ENCODE data around the gene THBD. TPM values are rescaled to one million over a fixed set of nuclear protein-coding genes. Genes with fewer than 3 reads are reported as not detected.

The THBD gene
- total RNA-seq, 1 donor from 2014 or later = 13.8 TPM

- TF ChIP-seq CTCF (IDR thresholded peaks at IDR 0.05; ENCODE audit: borderline replicate concordance) = no peak
- Histone ChIP-seq H3K9me3 (replicated peaks) (no peaks in the 10 kb centered on the region), H3K4me3 (no peak overlapping the region), H3K27ac (replicated peaks) (no peak overlapping the region), H3K27me3 (ENCODE audit: low read depth) (peaks cover 7% of the 10 kb centered on the region), H3K4me1 (peaks cover 10% of the 10 kb centered on the region), H3K36me3 (no peaks in the 10 kb centered on the region)
- intact Hi-C loops (cut with micrococcal nuclease) = no loop called here
- no peak for DNase-seq
These were observed 30.5 kb downstream of the THBD start for GRCh38 chr20:23018941-23019340.

GRCh38 chr20:23018432-23018831 is 31.0 kb downstream of the THBD start:
- H3K4me3 ChIP-seq = no peak overlapping the region
- H3K36me3 ChIP-seq = no peaks in the 10 kb centered on the region
- H3K9me3 ChIP-seq (replicated peaks) = no peaks in the 10 kb centered on the region
- no peak overlapping the region for H3K27ac ChIP-seq (replicated peaks)
- intact Hi-C loops (cut with micrococcal nuclease) = no loop called here
- DNase-seq = no peak
- peaks cover 11% of the 10 kb centered on the region for H3K4me1 ChIP-seq
- no peak for TF ChIP-seq CTCF (IDR thresholded peaks at IDR 0.05; ENCODE audit: borderline replicate concordance)
- peaks cover 7% of the 10 kb centered on the region for H3K27me3 ChIP-seq (ENCODE audit: low read depth)

- peaks cover 13% of the 10 kb centered on the region for H3K4me1 ChIP-seq
- no peak for DNase-seq
These were observed 32.0 kb downstream of the THBD start for GRCh38 chr20:23017516-23017915.

GRCh38 chr20:23013429-23013828 is 36.0 kb downstream of the THBD start:
- H3K36me3 ChIP-seq = no peaks in the 10 kb centered on the region
- DNase-seq = no peak
- H3K27me3 ChIP-seq (ENCODE audit: low read depth) = peaks cover 19% of the 10 kb centered on the region
- H3K9me3 ChIP-seq (replicated peaks) = no peaks in the 10 kb centered on the region
- TF ChIP-seq CTCF (IDR thresholded peaks at IDR 0.05; ENCODE audit: borderline replicate concordance) = no peak
- no peak overlapping the region for H3K4me3 ChIP-seq
- H3K27ac ChIP-seq (replicated peaks) = no peak overlapping the region
- peaks cover 13% of the 10 kb centered on the region for H3K4me1 ChIP-seq
- intact Hi-C loops (cut with micrococcal nuclease) = no loop called here

More at GRCh38 chr20:23017516-23017915, 32.0 kb downstream of the THBD start:
- Histone ChIP-seq H3K36me3 (no peaks in the 10 kb centered on the region), H3K4me3 (no peak overlapping the region), H3K27ac (replicated peaks) (no peak overlapping the region), H3K9me3 (replicated peaks) (no peaks in the 10 kb centered on the region), H3K27me3 (ENCODE audit: low read depth) (peaks cover 7% of the 10 kb centered on the region)
- no peak for TF ChIP-seq CTCF (IDR thresholded peaks at IDR 0.05; ENCODE audit: borderline replicate concordance)
- intact Hi-C loops (cut with micrococcal nuclease) = no loop called here

- TF ChIP-seq CTCF (IDR thresholded peaks at IDR 0.05; ENCODE audit: borderline replicate concordance) = no peak
- Histone ChIP-seq H3K4me1 (peaks cover 13% of the 10 kb centered on the region), H3K4me3 (no peak overlapping the region), H3K27me3 (ENCODE audit: low read depth) (peaks cover 34% of the 10 kb centered on the region), H3K27ac (replicated peaks) (no peak overlapping the region), H3K9me3 (replicated peaks) (no peaks in the 10 kb centered on the region), H3K36me3 (no peaks in the 10 kb centered on the region)
- intact Hi-C loops (cut with micrococcal nuclease) = no loop called here
- no peak for DNase-seq
These were observed 38.3 kb downstream of the THBD start for GRCh38 chr20:23011008-23011721.
